ENCODE results near the gene SORL1. TPM values are rescaled to one million over a fixed set of nuclear protein-coding genes. Genes with fewer than 3 reads are reported as not detected.
A peak's percentile ranks its signal among the peaks of the same experiment; 100 is the strongest.

SORL1 gene
- total RNA-seq, 1 donor from 2014 or later = 11.3 TPM

GRCh38 chr11:121418625-121419114, 33.4 kb upstream of the SORL1 start:
- Histone ChIP-seq H3K27me3 (ENCODE audit: control insufficient read depth, insufficient read depth, low read length) (no peaks in the 10 kb centered on the region), H3K36me3 (ENCODE audit: control insufficient read depth, insufficient read depth, low read length) (no peaks in the 10 kb centered on the region), H3K4me3 (ENCODE audit: low read depth, low read length) (no peak overlapping the region)
- FAIRE-seq (no peak), DNase-seq (ENCODE audit: low read depth) (no peak)
- TF ChIP-seq CTCF (IDR thresholded peaks at IDR 0.05; ENCODE audit: insufficient read depth, low read length, severe bottlenecking) = no peak

GRCh38 chr11:121419836-121420235, 32.3 kb upstream of the SORL1 start:
- Histone ChIP-seq H3K27me3 (ENCODE audit: control insufficient read depth, insufficient read depth, low read length) (no peaks in the 10 kb centered on the region), H3K4me3 (ENCODE audit: low read depth, low read length) (no peak overlapping the region), H3K36me3 (ENCODE audit: control insufficient read depth, insufficient read depth, low read length) (no peaks in the 10 kb centered on the region)
- no peak for FAIRE-seq
- no peak for TF ChIP-seq CTCF (IDR thresholded peaks at IDR 0.05; ENCODE audit: insufficient read depth, low read length, severe bottlenecking)
- no peak for DNase-seq (ENCODE audit: low read depth)

GRCh38 chr11:121420398-121420797, 31.7 kb upstream of the SORL1 start:
- Histone ChIP-seq H3K27me3 (ENCODE audit: control insufficient read depth, insufficient read depth, low read length) (no peaks in the 10 kb centered on the region), H3K36me3 (ENCODE audit: control insufficient read depth, insufficient read depth, low read length) (no peaks in the 10 kb centered on the region), H3K4me3 (ENCODE audit: low read depth, low read length) (no peak overlapping the region)
- TF ChIP-seq CTCF (IDR thresholded peaks at IDR 0.05; ENCODE audit: insufficient read depth, low read length, severe bottlenecking) = no peak
- FAIRE-seq (no peak), DNase-seq (ENCODE audit: low read depth) (no peak)

GRCh38 chr11:121421149-121421901, 30.8 kb upstream of the SORL1 start:
- TF ChIP-seq CTCF (IDR thresholded peaks at IDR 0.05; ENCODE audit: insufficient read depth, low read length, severe bottlenecking) = no peak
- FAIRE-seq = no peak
- H3K4me3 ChIP-seq (ENCODE audit: low read depth, low read length) = no peak overlapping the region
- H3K27me3 ChIP-seq (ENCODE audit: control insufficient read depth, insufficient read depth, low read length) = no peaks in the 10 kb centered on the region
- DNase-seq (ENCODE audit: low read depth) = peak; percentile 29
- no peaks in the 10 kb centered on the region for H3K36me3 ChIP-seq (ENCODE audit: control insufficient read depth, insufficient read depth, low read length)

- Histone ChIP-seq H3K36me3 (ENCODE audit: control insufficient read depth, insufficient read depth, low read length) (no peaks in the 10 kb centered on the region), H3K27me3 (ENCODE audit: control insufficient read depth, insufficient read depth, low read length) (no peaks in the 10 kb centered on the region), H3K4me3 (ENCODE audit: low read depth, low read length) (no peak overlapping the region)
- no peak for DNase-seq (ENCODE audit: low read depth)
- FAIRE-seq = no peak
- no peak for TF ChIP-seq CTCF (IDR thresholded peaks at IDR 0.05; ENCODE audit: insufficient read depth, low read length, severe bottlenecking)
Observed at GRCh38 chr11:121422675-121423074, 29.4 kb upstream of the SORL1 start.

- H3K27me3 ChIP-seq (ENCODE audit: control insufficient read depth, insufficient read depth, low read length) = no peaks in the 10 kb centered on the region
- DNase-seq (ENCODE audit: low read depth) (no peak), FAIRE-seq (no peak)
- TF ChIP-seq CTCF (IDR thresholded peaks at IDR 0.05; ENCODE audit: insufficient read depth, low read length, severe bottlenecking) = no peak
- H3K36me3 ChIP-seq (ENCODE audit: control insufficient read depth, insufficient read depth, low read length) = no peaks in the 10 kb centered on the region
- H3K4me3 ChIP-seq (ENCODE audit: low read depth, low read length) = no peak overlapping the region
Observed at GRCh38 chr11:121425828-121426227, 26.3 kb upstream of the SORL1 start.
